ENCODE results near the gene DYNC2I2.

GRCh38 chr9:128706045-128706444 is 49.4 kb upstream of the DYNC2I2 start:
- TF ChIP-seq CTCF (IDR thresholded peaks at IDR 0.05) (no peak), ZFX (IDR thresholded peaks at IDR 0.05; ENCODE audit: borderline replicate concordance) (no peak)
